ENCODE results near the gene MSI2. TPM values are rescaled to one million over a fixed set of nuclear protein-coding genes. Genes with fewer than 3 reads are reported as not detected.

The MSI2 gene
- total RNA-seq, 4 donors from 2014 or later = 60.7 to 101 (median 70.9) TPM

- 97% methylated on average over 7 of the region's 7 CpGs for WGBS, 2 donors
- Histone ChIP-seq H3K9me3 (no peaks in the 10 kb centered on the region), H3K27me3 (no peaks in the 10 kb centered on the region), H3K4me1 (peaks cover 0 to 11% of the 10 kb centered on the region in 2 donors), H3K36me3 (no peaks in the 10 kb centered on the region), H3K4me3 (replicated peaks in 1 of 3) (no peak overlapping the region), H3K27ac (no peak overlapping the region)
- DNase-seq = no peak
- intact Hi-C loops (cut with DNase I) = no loop called here
- TF ChIP-seq, protein P1, sequence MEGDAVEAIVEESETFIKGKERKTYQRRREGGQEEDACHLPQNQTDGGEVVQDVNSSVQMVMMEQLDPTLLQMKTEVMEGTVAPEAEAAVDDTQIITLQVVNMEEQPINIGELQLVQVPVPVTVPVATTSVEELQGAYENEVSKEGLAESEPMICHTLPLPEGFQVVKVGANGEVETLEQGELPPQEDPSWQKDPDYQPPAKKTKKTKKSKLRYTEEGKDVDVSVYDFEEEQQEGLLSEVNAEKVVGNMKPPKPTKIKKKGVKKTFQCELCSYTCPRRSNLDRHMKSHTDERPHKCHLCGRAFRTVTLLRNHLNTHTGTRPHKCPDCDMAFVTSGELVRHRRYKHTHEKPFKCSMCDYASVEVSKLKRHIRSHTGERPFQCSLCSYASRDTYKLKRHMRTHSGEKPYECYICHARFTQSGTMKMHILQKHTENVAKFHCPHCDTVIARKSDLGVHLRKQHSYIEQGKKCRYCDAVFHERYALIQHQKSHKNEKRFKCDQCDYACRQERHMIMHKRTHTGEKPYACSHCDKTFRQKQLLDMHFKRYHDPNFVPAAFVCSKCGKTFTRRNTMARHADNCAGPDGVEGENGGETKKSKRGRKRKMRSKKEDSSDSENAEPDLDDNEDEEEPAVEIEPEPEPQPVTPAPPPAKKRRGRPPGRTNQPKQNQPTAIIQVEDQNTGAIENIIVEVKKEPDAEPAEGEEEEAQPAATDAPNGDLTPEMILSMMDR (IDR thresholded peaks at IDR 0.05) = no peak
- no peak for TF ChIP-seq POLR2A (IDR thresholded peaks at IDR 0.05)
Observed at GRCh38 chr17:57335195-57335792, 79.0 kb downstream of the MSI2 start.

- Histone ChIP-seq H3K36me3 (no peaks in the 10 kb centered on the region), H3K4me1 (peaks cover 6 to 32% of the 10 kb centered on the region in 2 donors), H3K27me3 (no peaks in the 10 kb centered on the region), H3K27ac (no peak overlapping the region), H3K9me3 (no peaks in the 10 kb centered on the region), H3K4me3 (replicated peaks in 1 of 3) (no peak overlapping the region)
- TF ChIP-seq, protein P1 (IDR thresholded peaks at IDR 0.05) = no peak
- no peak for TF ChIP-seq POLR2A (IDR thresholded peaks at IDR 0.05)
- 58 to 62% methylated on average over 12 of the region's 12 CpGs for WGBS, 2 donors
- peak in 1 of 2 donors; percentile 40 for DNase-seq
- intact Hi-C loops (cut with DNase I) = no loop called here
Observed at GRCh38 chr17:57337390-57337789, 81.1 kb downstream of the MSI2 start.

DNA sequence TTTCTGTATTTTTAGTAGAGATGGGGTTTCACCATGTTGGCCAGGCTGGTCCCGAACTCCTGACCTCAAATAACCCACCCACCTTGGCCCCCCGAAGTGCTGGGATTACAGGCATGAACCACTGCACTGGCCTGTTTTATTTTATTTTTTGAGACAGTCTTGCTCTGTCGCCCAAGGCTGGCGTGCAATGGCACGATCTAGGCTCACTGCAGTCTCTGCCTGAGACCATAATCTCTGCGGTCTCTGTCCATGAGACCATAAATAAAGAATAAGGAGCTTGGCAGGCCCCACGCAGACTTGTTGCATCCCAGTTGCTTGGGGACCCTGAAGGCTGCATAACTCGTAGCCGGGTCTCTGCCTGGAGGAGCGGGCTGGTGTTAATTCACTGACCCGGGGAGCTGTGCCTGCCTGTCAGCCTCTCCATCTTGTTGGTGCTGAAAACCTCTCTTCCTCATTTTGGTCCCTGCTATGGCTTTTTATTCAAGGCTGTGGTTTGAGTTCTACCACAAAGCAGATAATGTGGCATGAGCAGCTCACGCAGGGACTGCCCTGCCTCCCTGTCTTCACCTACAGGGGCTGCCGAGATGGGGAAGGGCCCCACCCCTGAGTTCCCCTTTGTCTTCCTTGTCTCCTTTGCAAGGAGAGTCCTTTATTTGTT is 82.1 kb downstream of the MSI2 start:
- peaks cover 16 to 42% of the 10 kb centered on the region in 2 donors for H3K4me1 ChIP-seq
- intact Hi-C loops (cut with DNase I) = no loop called here
- 84 to 89% methylated on average over 13 of the region's 13 CpGs for WGBS, 2 donors
- TF ChIP-seq POLR2A (IDR thresholded peaks at IDR 0.05) = no peak
- TF ChIP-seq, protein P1 (IDR thresholded peaks at IDR 0.05) = no peak
- no peak for DNase-seq
- no peaks in the 10 kb centered on the region for H3K36me3 ChIP-seq
- H3K9me3 ChIP-seq = no peaks in the 10 kb centered on the region
- H3K27ac ChIP-seq = no peak overlapping the region
- no peak overlapping the region for H3K4me3 ChIP-seq (replicated peaks in 1 of 3)
- H3K27me3 ChIP-seq = no peaks in the 10 kb centered on the region

DNA sequence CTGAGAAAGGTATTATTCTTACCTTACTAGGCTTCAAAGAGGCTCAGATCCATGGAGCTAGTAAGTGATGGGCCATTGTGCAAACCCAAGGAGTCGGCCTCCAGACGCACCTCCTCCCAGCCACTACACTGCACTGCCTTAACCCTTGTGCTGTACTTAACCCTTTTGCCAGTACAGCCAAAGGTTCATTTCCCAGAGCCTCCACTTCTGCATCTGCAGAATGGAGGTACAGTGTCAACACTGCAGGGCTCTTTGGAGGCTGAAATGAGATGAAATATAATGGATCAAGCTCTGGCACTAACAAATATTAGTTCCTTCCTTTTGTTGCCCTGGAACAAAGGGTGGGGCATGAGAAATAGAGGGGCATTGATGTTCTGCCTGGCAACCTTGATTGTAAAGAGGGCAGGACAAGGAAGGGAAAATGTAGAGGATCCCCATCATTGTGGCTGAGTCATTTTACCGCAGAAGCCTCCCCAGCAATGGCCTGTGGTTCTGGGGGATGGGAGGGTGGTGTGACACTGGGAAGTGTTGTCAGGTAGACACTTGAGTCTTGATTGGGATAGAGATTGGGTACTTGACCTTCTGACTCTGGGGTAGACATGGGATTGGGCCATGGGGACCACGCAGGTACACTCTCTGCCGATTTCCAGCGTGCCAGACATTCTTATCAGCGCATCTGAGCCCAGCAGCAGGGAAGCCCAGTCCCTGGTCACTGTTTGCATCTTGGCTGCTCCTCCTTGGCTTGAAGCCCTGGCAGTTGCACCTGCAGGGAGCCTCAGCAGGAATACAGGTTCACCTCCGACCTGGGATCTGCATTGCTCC is 84.0 kb downstream of the MSI2 start:
- intact Hi-C loops (cut with DNase I) = no loop called here
- H3K27ac ChIP-seq = peak overlapping the region in 2 of 3 donors; percentile 75 to 77
- H3K9me3 ChIP-seq = no peaks in the 10 kb centered on the region
- peaks cover 24 to 55% of the 10 kb centered on the region in 2 donors for H3K4me1 ChIP-seq
- no peaks in the 10 kb centered on the region for H3K27me3 ChIP-seq
- whole genome bisulfite sequencing, 2 donors = 91 to 94% methylated on average over 8 of the region's 8 CpGs
- no peak for DNase-seq
- TF ChIP-seq POLR2A (IDR thresholded peaks at IDR 0.05) = no peak
- TF ChIP-seq, protein P1 (IDR thresholded peaks at IDR 0.05) = no peak
- no peak overlapping the region for H3K4me3 ChIP-seq (replicated peaks in 1 of 3)
- H3K36me3 ChIP-seq = no peaks in the 10 kb centered on the region

Data from thyroid gland (tissue), 4 donors.